ENCODE results near the gene TBC1D1.

DNA sequence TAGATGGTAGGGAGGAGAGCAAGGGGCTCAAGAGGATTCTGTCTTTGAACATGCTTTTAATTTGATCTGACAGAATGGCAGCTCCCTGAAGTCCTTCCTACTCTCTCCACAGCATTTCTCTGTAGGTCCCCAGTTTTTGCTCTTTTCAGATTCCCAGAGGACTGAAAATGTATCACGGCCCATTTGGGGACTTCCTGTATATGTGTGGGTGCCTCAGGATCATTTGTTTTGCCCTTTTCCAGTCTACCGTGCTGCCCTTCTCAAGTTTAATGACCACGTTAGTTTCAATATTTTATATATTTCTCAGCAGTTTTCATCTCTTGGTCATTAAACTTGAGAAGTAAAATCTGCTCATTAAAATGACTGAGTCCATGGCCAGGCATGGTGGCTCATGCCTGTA lies 2.3 kb downstream of the TBC1D1 start:
- TF ChIP-seq TAF1 (IDR thresholded peaks at IDR 0.05; ENCODE audit: borderline replicate concordance, low read depth, low read length) (no peak), POLR2A (IDR thresholded peaks at IDR 0.05; ENCODE audit: low read depth, low read length) (no peak), POLR2AphosphoS5 (IDR thresholded peaks at IDR 0.05; ENCODE audit: low read depth, low read length) (no peak)
